HG02884 (cell line): ENCODE data around the gene TAF1.
"Not testable (repeated sequence)": the region's sequence is repeated elsewhere in the genome, so short reads cannot be mapped to it uniquely, and the experiment has no call there.

Source experiments
- ATAC-seq: cut with Tn5 transposase; IDR thresholded peaks from one replicate; pipeline ENCODE4 v1.9.1; 2021; ENCODE audit warnings: mild to moderate bottlenecking, moderate library complexity; ENCODE audit not compliant: unreplicated experiment

TAF1 gene, protein sequence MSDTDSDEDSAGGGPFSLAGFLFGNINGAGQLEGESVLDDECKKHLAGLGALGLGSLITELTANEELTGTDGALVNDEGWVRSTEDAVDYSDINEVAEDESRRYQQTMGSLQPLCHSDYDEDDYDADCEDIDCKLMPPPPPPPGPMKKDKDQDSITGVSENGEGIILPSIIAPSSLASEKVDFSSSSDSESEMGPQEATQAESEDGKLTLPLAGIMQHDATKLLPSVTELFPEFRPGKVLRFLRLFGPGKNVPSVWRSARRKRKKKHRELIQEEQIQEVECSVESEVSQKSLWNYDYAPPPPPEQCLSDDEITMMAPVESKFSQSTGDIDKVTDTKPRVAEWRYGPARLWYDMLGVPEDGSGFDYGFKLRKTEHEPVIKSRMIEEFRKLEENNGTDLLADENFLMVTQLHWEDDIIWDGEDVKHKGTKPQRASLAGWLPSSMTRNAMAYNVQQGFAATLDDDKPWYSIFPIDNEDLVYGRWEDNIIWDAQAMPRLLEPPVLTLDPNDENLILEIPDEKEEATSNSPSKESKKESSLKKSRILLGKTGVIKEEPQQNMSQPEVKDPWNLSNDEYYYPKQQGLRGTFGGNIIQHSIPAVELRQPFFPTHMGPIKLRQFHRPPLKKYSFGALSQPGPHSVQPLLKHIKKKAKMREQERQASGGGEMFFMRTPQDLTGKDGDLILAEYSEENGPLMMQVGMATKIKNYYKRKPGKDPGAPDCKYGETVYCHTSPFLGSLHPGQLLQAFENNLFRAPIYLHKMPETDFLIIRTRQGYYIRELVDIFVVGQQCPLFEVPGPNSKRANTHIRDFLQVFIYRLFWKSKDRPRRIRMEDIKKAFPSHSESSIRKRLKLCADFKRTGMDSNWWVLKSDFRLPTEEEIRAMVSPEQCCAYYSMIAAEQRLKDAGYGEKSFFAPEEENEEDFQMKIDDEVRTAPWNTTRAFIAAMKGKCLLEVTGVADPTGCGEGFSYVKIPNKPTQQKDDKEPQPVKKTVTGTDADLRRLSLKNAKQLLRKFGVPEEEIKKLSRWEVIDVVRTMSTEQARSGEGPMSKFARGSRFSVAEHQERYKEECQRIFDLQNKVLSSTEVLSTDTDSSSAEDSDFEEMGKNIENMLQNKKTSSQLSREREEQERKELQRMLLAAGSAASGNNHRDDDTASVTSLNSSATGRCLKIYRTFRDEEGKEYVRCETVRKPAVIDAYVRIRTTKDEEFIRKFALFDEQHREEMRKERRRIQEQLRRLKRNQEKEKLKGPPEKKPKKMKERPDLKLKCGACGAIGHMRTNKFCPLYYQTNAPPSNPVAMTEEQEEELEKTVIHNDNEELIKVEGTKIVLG (N-terminal part only)

DNA sequence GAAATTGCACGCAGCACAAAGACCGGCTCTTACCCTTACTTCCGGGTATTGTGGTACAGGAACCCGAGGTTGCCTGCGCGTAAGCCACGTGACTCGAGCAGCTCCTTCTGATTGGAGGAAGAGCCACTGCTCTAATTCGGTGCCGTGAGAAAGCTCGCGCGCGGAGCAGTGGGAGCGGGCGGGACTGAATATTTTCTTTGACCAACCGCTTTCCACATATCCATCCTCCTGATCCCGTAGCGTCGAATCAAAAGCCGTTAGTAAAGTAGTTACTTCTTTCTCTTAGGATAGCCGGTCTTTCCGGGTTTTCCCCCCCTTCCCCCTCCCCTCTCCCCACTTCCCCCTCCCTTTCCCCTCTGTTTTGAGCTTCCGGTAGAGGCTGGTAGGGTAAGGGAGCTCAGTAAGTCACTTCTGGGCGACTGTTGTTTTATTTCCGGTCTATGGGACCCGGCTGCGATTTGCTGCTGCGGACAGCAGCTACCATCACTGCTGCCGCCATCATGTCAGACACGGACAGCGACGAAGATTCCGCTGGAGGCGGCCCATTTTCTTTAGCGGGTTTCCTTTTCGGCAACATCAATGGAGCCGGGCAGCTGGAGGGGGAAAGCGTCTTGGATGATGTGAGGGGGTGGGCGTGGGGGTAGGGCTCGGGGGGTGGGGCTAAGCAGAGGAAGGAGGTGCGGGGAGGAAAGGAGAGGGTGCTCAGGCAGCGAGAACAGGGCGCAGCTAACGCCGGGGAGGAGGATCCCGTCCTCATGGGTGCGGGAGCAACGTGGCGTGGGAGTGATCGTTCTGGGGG lies at the start of gene TAF1:
TAF1 (plus strand) TSS at position 483 of the 799 bp plus-strand sequence; CDS start at position 501, 18 bp downstream.
- peak; percentile 92 for ATAC-seq

DNA sequence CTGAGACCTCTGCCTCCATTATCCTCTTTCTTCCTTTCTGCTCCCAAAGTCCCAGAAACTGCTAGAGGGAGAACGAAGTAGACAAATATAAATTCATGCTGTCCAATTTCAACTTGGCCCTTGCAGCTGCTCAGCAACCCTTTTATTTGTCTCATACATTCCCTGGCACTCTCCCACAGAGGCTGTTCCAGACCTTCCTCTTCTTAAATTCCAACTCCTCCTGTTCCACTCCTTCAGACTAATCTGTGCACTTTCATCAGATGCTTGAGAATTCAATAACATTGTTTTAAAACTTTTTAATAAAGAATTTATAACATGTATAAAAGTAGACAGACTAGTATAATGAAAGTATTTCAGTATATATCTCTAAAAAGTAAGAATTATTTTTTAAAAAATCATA lies 49.2 kb upstream of the TAF1 start:
- not testable (repeated sequence) for ATAC-seq

DNA sequence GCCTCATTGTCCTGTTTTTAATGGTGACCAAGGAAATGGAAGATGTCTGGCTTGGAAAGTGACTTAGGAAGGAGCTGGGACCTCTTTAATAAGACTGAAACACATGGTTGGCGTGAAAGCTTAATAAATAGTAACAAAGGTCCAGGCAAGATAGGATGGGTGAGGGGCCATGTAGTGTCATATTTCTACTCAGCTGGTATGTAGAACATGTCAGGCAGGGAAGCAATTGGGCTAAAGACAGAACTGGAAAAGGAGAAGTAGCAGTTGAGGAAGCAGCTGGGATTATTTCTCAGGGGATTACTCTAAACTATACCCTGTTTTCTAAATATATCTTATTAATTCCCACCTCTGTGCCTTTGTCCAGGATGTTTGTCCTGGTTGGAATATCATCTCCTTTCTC lies 46.0 kb upstream of the TAF1 start:
- no peak for ATAC-seq

DNA sequence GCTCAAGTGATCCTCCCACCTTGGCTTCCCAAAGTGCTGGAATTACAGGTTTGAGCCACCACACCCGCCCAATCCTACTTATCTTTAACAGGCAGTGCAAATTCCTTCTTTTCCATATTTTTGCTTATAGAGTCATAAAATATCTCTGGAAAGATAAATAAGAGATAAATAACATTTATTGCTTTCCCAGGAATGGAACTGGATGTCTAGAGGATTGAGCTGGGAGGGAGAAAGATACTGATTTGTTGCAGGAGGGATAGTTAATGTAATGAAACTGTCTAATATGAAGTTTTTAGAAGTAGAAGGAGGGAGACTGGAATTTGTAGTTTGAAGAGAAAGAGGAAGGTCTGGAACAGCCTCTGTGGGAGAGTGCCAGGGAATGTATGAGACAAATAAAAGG lies 44.4 kb upstream of the TAF1 start:
- no peak for ATAC-seq

DNA sequence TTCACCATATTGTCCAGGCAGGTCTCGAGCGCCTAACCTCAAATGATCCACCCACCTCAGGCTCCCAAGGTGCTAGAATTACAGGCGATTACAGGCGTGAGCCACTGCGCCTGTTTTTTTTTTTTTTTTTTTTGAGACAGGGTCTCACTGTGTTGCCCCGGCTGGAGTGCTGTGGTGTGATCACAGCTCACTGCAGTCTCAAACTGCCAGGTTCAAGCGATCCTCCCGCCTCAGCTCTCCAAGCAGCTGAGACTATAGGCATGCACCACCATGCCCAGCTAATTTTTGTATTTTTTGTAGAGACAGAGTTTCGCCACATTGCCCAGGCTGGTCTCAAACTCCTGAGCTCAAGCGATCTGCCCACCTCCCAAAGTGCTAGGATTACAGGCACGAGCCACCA lies 41.7 kb upstream of the TAF1 start:
- ATAC-seq = not testable (repeated sequence)

DNA sequence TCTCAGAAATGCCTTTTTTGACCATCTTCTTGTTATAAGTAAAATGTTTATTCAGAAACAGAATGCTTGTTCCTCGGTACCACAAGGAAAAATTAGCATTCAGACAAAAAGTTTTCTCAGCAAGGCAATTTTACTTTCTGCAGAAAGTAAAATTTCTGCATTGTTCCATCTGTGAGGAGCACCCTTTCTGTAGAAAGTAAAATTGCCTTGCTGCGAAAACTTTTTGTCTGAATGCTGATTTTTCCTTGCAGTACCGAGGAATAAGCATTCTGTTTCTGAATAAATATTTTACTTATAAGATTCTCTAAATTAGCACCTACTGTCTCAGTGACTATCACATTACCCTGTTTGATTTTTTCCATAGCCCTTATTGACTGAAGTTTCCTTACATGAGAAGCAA lies 39.8 kb upstream of the TAF1 start:
- ATAC-seq = no peak

DNA sequence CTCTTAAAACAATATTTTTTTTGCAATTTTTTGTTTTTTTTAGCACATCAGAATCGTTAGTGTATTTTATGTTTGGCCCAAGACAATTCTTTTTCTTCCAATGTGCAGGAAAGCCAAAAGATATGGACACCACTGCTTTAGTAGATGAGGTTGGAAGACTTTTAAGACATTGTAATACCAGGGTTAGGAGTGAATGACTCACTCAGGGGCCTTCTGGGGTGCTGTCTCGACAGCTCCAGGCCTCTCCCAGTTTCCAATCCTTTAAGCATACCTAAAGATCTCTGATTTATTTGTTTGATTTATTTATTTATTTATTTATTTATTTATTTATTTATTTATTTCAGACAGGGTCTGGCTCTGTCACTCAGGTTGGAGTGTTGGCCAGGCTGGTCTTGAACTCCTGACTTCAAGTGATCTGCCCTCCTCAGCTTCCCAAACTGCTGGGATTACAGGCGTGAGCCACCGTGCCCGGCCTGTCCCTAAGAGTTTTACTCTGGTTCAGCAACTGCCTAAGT lies 16.9 kb upstream of the TAF1 start:
- not testable (repeated sequence) for ATAC-seq

DNA sequence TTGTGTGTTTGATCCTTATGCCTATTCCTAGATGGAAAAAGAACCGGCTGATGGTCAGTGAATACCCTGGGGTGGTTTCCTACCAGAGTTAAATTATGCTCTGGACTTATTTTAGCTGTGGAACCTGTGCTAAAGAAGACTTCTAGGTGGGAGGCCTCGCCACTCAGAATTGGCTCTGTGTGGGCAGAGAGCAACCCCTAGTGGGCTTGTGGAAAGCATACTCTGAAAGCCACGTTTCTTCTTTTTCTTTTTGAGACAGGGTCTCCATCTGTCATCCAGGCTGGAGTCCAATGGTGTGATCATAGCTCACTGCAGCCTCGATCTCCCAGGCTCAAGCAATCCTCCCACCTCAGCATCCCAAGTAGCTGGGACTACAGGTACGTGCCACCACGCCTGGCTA lies 16.3 kb upstream of the TAF1 start:
- ATAC-seq = not testable (repeated sequence)

DNA sequence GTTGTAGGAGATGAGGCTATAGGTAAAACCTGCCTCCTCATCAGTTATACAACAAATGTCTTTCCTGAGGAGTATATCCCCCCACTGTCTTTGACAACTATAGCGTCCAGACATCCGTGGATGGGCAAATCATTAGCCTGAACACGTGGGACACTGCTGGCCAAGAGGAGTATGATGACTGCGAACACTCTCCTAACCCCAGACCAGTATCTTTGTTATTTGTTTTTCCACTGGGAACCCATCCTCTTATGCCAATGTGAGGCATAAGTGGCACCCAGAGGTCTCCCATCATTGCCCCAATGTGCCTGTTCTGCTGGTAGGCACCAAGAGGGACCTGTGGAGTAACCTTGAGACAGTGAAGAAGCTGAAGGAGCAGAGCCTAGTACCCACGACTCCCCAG lies 13.7 kb upstream of the TAF1 start:
- ATAC-seq = not testable (repeated sequence)

DNA sequence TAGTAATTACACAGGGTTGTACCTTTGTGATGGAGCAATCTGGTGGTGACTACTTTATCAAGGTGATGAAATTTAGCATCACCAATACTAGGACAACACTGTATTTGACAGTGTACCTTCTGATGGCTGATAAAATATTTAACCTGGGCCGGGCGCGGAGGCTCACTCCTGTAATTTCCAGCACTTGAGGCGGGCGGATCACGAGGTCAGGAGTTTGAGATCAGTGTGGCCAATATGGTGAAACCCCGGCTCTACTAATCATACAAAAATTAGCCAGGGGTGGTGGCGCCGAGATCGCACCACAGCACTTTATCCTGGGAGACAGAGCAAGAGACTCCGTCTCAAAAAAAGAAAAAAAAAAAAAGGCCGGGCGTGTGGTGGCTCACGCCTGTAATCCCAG lies 1.9 kb upstream of the TAF1 start:
- no peak for ATAC-seq

DNA sequence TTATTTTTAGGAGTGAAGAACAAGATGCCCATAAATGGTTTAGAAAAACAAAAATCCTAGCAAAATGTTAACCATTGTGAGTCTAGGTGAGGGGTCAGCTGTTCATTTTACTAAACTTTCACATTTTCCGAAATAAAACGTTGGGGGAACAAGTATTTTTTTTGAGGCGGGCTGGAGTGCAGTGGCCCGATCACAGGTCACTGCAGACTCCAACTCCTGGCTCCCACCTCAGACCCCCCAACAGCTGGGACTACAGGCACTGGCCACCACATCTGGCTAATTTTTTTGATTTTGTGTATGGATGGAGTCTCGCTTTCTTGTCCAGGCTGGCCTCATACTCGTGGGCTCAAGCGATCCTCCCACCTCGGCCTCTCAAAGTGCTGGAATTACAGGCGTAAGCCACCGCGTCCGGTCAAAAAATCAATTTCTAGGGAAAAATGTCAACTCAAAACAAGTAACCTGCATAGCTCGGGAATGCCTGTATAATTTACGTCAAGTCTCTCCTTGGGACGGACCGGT lies 742 bp upstream of the TAF1 start:
- ATAC-seq = no peak

DNA sequence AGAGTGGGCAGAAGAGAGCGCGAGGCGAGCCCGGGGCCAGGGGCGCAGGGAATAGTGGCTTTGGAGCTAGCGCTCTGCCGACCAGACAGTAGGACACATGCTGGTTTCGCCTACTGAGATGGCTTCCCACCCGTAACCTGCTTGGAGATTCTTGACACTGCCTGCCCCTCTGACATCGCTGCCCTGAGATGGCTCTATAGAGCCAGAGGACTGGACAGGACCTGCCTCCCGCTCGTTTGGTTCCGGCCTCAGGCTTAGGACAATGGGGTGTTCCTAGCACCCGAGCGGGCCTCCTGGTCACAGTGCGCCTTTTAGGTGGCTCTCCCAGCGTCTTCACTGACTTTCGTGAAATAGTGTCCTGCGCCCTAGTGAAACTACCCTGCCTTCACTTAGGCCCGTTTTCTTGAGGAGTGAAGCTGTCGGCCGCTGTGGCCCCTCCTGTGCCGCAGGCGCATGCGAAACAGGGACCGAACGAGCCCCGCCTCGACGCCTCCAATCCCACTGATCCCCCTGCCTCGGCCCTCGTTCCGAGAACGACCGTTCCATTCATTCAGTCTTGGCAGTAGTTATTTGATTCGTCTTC lies 608 bp downstream of the TAF1 start:
- peak; percentile 4 for ATAC-seq

DNA sequence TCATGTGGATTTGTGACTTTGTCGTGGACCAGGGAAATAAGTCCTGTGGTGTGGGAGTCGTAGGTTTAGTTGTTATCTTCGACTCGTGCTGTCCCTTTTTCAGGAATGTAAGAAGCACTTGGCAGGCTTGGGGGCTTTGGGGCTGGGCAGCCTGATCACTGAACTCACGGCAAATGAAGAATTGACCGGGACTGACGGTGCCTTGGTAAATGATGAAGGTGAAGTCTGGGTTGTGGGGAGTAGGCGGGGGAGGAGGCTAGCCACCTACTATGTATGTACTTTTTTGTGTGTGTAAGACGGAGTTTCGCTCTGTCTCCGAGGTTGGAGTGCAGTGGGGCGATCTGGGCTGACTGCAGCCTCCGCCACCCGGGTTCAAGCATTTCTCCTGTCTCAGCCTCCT lies 1.2 kb downstream of the TAF1 start:
- no peak for ATAC-seq

DNA sequence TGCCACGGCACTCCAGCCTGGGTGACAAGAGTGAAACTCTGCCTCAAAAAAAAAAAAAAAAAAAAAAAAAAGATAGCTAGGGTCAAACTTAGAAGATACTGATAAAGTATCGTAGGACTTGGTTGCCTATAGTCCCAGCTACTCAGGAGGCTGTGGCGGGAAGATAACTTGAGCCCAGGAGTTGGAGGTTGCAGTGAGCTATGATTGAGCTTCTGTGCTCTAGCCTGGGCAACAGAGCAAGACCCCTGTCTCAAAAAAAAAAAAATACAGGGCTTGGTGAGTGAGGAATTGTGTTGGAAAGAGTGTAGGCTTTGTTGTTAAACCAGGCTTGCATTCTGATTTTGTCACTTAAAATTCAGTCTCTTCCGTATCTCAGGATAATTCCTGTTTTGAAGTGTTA lies 6.2 kb downstream of the TAF1 start:
- ATAC-seq = no peak

DNA sequence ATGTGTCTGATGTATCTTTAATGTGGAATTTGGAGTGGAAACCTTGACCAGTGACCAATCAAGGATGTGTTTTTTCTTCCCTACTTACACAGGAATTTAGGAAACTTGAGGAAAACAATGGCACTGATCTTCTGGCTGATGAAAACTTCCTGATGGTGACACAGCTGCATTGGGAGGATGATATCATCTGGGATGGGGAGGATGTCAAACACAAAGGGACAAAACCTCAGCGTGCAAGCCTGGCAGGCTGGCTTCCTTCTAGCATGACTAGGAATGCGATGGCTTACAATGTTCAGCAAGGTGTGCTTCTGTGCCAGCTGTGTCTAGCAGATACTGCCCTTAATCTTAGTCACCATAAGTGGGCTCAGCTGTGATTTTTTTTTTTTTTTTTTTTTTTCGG lies 12.6 kb downstream of the TAF1 start:
- ATAC-seq = no peak

DNA sequence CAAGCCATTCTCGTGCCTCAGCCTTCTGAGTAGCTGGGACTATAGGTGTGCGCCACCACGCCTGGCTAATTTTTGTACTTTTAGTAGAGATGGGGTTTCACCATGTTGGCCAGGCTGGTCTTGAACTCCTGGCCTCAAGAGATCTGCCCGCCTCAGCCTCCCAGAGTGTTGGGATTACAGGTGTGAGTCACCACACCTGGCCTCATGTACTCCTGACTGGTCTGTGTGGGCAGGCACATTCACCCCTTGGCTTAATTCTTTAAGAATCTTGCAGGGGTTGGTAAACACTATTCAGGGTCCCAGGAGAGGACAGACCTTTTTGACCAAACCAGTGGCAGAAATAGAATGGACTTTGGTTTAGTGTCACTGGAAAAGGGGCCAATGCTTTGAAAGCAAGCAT lies 25.6 kb downstream of the TAF1 start:
- ATAC-seq = not testable (repeated sequence)

DNA sequence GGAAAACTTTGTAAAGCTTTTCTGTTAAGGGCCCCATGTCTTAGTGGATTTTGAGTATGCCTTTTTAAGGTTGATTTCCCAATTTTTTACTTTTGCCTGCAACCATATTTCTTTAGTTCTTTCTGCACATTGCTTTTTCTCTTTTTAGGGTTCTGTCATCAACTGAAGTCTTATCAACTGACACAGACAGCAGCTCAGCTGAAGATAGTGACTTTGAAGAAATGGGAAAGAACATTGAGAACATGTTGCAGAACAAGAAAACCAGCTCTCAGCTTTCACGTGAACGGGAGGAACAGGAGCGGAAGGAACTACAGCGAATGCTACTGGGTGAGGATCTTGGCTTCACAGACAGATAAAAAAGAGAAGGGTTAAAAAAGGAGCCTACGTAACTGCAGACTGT lies 27.8 kb downstream of the TAF1 start:
- no peak for ATAC-seq

DNA sequence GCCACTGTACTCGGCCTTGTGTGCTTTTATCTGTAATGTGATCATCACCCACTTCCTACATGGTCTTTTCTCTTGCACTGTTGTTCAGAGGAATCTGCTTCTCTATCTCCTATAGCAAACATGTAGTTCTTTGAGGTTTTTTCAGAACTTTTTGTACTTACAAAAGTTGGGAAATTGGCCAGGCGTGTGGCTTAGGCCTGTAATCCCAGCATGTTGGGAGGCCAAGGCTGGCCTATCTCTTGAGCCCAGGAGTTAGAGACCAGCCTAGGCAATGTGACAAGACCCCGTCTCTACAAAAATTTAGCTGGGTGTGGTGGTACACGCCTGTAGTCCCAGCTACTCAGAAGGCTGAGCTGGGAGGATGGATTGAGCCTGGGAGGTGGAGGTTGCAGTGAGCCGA lies 30.4 kb downstream of the TAF1 start:
- no peak for ATAC-seq

DNA sequence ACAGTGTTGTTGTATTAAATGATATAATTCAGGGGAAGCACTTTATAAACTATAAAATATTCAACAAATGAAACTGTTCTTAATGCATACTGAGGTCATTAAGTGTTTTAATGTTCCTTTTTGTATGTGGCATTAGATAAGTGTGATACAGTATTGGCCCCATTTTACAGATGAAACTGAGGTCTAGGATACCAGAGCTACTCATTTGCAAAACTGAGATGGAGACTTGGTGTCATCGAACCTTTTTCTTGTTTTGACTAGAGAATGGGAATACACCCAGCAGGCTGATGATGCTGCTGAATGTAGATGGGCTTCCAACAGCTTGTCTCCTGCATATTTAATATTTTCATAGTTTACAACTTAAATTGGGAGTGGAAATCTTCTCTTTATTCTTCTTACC lies 34.6 kb downstream of the TAF1 start:
- no peak for ATAC-seq
